NCI-H187 treated with DMSO at 0.1 percent for 48 hours (cell line): ENCODE measurements around the gene FAAP100.

Experiments
- DNase-seq: peaks from one replicate; lab custom pipeline; 2025; lab: John Stamatoyannopoulos, UW

The FAAP100 gene

GRCh38 chr17:81511804-81512561, 40.2 kb downstream of the FAAP100 start:
- DNase-seq, result no peak

DNA sequence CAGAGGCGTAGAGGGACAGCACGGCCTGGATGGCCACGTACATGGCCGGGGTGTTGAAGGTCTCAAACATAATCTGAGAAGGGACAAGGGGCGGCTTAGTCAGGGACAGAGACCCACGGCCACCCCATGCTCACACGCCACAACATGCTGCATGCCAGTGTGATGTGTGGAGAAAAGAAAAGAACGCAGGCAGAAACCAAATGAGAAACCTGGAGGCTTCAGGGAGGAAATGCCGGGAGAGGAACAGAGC, 40.7 kb downstream of the FAAP100 start:
- no peak for DNase-seq

DNA sequence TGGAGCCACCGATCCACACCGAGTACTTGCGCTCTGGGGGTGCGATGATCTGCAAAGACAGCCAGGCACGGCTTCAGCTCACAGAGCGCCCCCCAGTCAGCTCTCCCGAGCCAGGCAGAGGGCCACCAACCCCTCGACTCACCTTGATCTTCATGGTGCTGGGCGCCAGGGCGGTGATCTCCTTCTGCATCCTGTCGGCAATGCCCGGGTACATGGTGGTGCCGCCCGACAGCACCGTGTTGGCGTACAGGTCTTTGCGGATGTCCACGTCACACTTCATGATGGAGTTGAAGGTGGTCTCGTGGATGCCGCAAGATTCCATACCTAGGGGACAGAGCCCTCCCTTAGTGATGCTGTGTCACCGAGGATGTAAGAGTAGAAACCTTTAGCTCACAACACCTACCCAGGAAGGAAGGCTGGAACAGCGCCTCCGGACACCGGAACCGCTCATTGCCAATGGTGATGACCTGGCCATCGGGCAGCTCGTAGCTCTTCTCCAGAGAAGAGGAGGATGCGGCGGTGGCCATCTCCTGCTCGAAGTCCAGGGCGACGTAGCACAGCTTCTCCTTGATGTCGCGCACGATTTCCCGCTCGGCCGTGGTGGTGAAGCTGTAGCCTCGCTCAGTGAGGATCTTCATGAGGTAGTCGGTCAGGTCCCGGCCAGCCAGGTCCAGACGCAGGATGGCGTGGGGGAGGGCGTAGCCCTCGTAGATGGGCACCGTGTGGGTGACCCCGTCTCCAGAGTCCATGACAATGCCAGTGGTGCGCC, 41.2 kb downstream of the FAAP100 start:
- DNase-seq, result no peak

- DNase-seq, result no peak
These were observed 42.0 kb downstream of the FAAP100 start for GRCh38 chr17:81509972-81510784.

- DNase-seq, result no peak
These were observed 42.8 kb downstream of the FAAP100 start for GRCh38 chr17:81509207-81509971.

GRCh38 chr17:81508639-81509206, 43.4 kb downstream of the FAAP100 start:
- no peak for DNase-seq

- no peak for DNase-seq
These were observed 48.5 kb downstream of the FAAP100 start for GRCh38 chr17:81503619-81504018.

DNA sequence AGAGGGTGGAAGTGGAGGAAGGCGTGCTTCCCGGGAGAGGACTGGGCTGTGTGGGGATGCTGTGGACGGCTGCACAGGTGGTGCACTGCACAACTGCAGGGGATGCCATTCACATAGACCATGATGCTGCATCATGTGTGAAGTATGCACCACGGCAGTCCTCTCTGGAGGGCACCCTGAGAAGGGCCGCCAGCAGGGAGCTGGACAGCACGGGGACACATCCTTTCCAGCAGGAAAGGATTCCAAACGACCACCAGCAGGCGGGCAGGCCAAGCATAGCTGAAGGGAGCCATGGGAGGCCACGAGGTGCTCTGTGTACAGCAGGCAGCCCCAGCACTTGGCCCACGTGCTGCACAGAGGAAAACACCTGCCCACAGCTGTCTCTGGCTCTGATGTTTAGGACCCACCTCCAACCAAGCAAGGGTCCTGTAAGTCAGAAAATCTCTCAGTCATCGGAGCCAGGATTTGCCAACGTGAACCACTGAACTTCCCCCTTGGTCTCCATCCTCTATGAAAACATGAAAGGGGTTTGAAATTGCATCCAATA, 49.6 kb downstream of the FAAP100 start:
- DNase-seq, result no peak

GRCh38 chr17:81500047-81500446, 52.1 kb downstream of the FAAP100 start:
- DNase-seq, result no peak

GRCh38 chr17:81499601-81499970, 52.6 kb downstream of the FAAP100 start:
- DNase-seq, result no peak

DNA sequence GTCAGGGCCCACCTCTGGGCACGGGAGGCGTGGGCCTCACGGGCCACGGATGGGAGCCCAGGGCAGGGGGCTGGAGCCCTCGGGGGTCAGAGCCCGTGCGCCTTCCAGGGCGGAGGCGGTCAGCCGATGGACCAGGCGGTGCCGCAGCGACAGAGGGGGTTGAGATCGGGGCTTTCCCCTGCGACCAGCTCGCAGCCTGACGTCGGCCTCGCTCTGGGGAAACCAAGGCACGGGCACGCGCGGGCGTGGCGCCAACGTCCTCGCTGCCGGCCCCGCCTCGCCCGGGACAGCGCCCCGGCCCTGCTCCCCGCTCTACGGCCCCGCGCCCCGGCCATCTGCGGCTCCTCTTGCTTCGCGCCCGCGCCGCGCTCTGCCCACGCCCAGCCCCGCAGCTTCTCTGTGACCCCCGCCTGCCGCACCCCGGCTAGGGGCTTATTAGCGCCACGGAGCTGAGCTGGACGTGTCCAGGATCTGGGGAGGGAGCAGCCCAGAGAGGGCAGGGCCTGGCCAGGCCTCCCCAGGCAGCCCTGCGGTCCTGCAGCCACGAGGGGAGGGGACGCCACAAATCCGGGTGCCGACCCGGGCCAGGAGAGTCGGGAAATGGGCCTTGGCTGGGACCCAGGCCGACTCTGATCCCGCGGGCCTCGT, 53.1 kb downstream of the FAAP100 start:
- DNase-seq, result no peak

DNA sequence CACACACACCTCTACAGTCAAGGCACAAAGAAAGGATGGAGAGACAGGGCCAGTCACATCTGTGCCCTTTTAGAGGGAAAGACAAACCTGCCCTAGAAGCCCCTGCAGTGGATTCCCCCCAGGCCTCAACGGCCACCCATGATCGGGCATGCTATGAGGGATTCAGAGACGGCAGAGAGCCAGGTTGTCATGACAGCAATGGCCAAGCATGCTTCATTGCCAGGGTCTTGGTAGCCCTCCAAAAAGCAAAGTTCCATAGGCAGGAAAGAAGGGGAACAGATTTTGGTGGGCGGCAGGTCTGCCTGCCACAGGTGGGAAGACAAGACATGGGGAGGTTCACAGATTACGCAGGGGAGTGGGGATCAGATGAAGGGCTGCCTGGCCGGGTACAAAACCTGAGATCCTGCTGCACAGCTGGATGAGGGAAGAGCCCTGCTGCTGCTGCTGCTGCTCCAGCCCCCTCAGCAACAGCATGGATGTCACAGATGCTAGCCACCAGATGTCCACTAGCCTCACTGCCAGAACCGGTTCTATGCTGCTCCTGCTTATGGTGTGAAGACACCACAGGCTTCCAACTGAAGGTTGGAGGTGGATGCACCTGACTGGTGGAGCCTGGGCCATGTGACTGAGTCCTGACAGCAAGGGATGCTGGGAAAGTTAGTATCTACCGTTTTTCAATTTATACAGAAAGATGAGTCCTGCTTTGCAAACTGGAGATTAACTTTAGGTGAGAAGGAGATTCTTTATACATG, 57.4 kb downstream of the FAAP100 start:
- no peak for DNase-seq

- DNase-seq, result no peak
These were observed 58.7 kb downstream of the FAAP100 start for GRCh38 chr17:81493198-81494038.

- no peak for DNase-seq
These were observed 59.4 kb downstream of the FAAP100 start for GRCh38 chr17:81492706-81493105.

- DNase-seq, result no peak
These were observed 60.0 kb downstream of the FAAP100 start for GRCh38 chr17:81492202-81492601.

- no peak for DNase-seq
These were observed 60.4 kb downstream of the FAAP100 start for GRCh38 chr17:81491761-81492160.

DNA sequence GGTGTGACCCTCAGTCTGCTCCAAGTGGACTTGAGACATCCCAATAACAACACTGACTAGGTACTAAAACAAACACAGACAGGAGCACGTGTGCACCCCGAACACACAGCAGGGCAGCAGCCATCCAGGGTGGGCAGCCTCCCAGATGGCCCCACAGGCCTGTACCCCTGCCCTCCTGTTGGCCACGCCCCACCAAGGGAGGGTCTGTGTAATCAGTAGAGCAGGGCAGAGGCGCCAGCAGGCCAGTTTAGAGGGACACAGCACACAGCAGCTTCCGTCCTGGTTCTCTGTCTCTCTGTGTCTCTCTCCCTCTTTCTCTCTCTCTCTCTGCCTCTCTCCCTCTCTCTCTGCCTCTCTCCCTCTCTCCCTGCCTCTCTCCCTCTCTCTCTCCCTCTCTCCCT, 61.0 kb downstream of the FAAP100 start:
- DNase-seq, result no peak

- no peak for DNase-seq
These were observed 61.9 kb downstream of the FAAP100 start for GRCh38 chr17:81489998-81490992.
